ENCODE data around the gene ZEB1.

The ZEB1 gene

GRCh38 chr10:31318854-31319601, at the start of gene ZEB1:
TSS of gene ZEB1 (plus strand) at chr10:31319216. CDS start at chr10:31319235, 19 bp downstream.
- DNase-seq, result peak; percentile 93

DNA sequence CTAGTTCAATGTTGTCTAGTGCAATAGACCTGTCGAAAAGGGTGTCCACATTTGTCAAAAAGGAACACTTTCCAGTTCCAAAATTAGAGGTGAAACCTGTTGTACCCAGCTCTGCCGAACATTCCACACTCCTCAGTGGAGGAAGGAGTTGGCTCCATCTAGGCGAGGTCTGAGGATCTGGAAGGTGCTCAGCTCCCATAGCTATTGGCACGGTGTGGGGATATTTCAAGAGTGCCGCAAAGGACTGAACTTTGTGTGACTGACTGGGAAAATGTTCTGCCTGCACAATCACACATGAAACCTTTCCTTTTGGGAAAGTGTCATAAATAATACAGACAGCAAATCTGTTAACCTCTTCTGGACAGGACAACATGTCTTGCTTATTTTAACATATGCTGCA, 48.1 kb upstream of the ZEB1 start:
- no peak for DNase-seq

DNA sequence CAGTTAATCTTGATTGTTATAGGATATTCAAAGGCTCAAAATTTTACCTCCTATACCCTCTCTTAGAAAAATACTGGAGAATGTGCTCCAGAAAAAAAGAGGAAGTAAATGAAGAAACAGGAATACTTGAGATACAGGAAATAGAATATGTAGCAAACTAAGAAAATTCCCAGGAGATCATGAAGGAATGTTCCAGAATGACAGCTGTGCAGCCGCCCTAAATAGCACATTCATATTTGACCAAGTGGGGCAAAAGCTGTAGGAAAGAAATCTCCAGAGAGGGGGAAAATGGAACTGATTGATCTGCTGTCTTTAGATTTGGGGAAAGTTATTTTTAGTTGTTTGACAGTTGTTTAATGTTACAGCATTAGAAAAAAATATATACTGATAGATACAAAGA, 46.2 kb upstream of the ZEB1 start:
- no peak for DNase-seq

GRCh38 chr10:31273789-31274188, 45.2 kb upstream of the ZEB1 start:
- DNase-seq, result no peak

- no peak for DNase-seq
Observed at GRCh38 chr10:31274310-31274709, 44.7 kb upstream of the ZEB1 start.

- no peak for DNase-seq
Observed at GRCh38 chr10:31278279-31278941, 40.6 kb upstream of the ZEB1 start.

GRCh38 chr10:31280972-31281371, 38.0 kb upstream of the ZEB1 start:
- no peak for DNase-seq

GRCh38 chr10:31288001-31288400, 31.0 kb upstream of the ZEB1 start:
- no peak for DNase-seq

- no peak for DNase-seq
Observed at GRCh38 chr10:31288962-31289361, 30.1 kb upstream of the ZEB1 start.

- no peak for DNase-seq
Observed at GRCh38 chr10:31290386-31290785, 28.6 kb upstream of the ZEB1 start.

DNA sequence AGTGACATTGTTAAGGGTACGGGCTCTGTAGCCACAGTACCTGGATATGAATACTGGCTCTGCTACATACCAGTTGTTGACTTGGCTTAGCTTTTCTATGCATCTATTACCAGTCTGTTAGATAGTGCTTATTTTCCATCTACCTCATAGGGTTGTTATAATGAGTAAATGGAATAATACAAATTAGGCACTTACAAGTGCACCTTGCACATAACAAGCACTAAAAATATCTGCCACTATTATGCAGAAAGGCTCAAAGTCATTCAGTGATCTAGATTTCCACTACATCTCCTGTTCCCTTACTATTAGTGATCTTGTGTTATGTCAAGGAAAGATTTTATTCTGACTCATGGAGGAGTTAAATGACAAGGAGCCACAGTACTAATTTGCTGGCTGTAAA, 27.9 kb upstream of the ZEB1 start:
- no peak for DNase-seq

GRCh38 chr10:31294558-31294957, 24.5 kb upstream of the ZEB1 start:
- DNase-seq, result no peak

GRCh38 chr10:31296754-31297153, 22.3 kb upstream of the ZEB1 start:
- DNase-seq, result no peak

- DNase-seq, result no peak
Observed at GRCh38 chr10:31299119-31299518, 19.9 kb upstream of the ZEB1 start.

GRCh38 chr10:31303212-31303611, 15.8 kb upstream of the ZEB1 start:
- no peak for DNase-seq

DNA sequence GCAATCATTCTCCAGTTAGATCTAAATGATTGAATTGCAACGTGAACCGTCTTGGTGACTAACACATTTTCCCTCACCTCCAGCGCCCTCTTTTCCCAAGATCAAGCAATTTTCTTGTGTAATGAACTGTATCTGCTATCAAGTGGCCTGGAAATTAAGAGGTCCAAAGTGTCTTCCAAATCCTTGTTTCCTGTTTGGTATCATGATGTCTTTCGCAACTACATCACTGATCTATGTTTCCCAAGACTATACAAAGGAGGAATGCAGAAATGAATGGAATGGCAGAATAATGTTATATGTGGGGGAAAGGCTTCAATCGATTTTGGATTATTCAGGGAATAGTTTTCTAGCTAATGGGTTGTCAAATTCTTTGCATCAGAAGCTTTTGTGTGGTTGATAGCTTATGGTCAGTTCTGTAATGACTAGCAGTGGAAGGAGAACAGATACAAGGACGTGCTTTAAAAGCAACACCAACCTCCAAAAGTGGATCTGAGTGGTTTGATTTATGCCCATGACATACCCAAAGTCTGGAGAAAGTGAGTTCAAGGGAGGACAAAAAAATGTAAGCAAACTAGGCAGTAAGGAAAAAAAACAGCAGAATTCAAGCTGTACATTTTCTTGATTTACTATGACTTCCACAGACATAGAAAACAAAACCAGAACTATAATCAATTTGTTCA, 14.6 kb upstream of the ZEB1 start:
- DNase-seq, result no peak

DNA sequence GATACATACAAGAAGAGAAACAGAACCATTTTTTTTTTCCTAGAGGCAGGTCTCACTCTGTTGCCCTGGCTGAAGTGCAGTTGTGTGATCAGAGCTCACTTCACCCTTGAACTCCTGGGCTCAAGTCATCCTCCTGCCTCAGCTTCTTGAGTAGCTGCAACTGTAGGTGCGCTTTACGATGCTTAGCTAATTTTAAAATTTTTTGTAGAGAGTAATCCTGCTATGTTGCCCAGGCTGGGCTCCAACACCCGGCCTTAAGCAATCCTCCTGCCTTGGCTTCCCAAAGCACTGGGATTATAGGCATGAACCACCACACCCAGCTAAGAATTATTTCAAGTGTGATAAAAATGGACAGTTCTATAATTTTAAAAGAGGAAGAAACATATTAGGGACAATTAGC, 5.6 kb upstream of the ZEB1 start:
- DNase-seq, result no peak

DNA sequence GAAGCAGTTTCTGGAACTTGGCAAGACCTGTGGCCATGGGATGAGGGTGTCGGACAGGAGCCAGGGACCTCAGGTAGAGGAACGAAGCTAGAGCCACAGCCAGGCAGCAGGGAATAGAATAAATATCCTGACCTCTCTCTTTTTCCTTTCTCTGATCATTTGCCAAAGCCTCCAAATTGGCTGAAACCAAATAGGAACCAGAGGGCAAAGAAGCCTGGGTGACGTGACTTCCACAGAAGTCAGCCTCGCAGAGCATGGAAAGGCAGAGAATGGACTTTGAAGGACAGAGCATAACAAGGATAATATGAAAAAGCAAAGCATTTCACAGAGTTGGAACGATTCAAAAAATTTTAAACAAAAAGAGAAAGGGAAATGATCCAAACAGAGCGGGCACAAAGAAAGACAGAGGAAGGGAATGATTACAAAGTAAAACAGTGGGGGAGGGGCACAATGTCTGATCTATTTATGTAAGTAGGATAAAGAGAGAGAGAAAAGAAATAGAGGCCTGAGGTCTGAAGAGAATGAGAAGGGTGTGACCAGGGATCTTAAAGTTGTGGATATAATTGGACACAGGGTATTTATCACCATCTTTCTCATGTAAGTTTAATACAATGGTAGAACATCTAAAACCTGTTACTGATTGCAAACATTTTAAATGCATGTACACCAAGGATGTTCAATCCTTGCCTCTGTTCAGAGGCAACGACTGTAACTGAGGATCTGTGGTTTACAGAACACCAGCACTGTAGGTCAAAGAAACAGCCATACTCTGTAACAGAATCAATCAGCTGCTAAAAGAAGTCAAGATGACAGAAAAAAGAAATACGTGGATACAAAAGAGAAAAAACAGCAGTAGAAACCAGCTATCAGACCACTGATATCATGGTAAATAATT, 4.5 kb upstream of the ZEB1 start:
- no peak for DNase-seq

- DNase-seq, result no peak
Observed at GRCh38 chr10:31315453-31315852, 3.6 kb upstream of the ZEB1 start.

DNA sequence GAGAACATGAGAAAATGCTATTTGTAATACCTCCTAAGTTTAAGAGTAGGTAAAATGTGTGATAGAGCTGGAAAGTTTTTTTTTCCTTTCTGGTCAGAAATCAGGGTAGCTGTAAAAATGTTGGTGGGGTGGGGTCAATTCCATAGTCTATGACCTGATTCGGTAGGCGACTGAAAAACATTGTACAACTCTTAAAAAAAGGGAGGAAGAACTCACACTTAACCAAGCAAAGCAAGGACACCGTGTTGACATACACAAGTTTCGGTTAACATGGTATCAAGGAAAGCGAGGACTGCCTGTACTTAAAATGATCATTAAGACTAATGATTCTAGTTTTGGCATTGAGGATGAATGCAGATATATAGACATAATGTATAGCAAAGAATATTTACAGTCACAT, 1.8 kb upstream of the ZEB1 start:
- DNase-seq, result no peak

DNA sequence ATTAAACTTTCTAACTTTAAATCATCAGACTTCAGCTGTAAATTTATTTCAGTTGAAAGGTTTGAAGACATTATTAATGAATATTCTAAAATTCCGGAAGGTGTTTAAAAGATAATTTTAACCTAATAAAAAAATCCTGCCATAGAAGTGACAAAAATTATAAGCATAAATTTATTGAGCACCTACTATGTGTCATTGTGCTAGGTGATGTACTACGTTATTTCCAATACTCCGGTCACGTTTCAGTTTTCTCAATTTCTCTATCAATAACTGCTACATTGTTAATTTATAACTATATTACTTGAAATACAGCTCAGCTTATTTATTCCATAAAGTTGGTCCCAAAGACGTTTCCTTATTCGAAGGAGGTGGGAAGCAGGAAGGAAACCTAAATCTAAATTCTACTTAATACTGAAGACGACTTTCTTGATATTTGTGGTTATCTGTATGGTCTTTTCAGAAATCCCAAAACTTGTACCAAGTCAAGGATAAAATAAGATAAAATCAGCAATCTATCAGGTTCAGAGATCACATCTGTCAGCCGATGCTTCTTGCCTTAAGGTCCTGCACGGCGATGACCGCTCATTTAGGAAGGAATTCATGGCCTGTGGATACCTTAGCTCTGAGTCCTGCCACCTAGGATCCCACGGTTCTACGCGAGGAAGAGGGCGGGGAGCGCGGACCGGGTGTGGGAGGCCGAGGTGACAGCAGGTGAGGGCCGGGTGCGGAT, 1.2 kb upstream of the ZEB1 start:
- DNase-seq, result peak; percentile 82

DNA sequence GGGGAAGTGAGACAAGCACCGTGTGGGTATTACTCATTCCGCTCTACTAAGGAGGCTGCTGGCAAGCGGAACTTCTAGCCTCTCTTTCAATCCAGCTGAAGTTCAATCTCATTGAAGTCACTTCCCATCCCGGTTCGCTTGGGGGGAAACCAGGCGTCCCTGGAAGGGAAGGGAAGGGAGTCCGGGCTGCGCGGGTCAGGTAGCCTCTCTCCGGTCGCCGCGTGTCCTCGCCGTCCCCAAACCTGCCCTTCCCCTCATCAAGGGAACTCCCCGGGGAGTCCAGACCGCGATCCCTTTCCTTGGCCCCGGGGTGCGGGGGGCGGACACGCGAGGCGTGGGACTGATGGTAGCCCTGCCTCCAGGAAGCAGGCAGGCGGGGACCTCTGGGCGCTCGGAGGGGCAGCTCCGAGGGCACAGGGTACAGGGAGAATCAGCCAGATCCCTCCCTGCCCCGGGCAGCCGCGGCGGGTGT, 598 bp upstream of the ZEB1 start:
- DNase-seq, result no peak

All from CD4-positive, alpha-beta T cell treated with Interleukin-6 for 4 hours (primary cell).